COR-L47 (cell line): Measurements from ENCODE around the gene MAFF.
"Not testable (repeated sequence)": the region's sequence is repeated elsewhere in the genome, so short reads cannot be mapped to it uniquely, and the experiment has no call there.

ENCODE experiments used
- DNase-seq: peaks from one replicate; lab custom pipeline; 2025; lab: John Stamatoyannopoulos, UW

The MAFF gene

DNA sequence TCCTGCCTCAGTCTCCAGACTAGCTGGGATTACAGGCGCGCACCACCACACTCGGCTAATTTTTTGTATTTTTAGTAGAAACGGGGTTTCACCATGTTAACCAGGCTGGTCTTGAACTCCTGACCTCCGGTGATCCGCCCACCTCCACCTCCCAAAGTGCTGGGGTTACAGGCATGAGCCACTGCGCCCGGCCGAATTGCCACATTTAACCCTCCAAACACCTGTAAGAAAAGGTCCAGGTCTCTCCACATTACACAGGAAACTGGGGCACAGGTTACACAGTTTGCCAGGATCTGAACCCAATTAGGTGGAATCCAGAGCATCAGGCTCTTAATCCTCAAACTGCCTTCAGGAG lies 24.2 kb upstream of the MAFF start:
- not testable (repeated sequence) for DNase-seq

DNA sequence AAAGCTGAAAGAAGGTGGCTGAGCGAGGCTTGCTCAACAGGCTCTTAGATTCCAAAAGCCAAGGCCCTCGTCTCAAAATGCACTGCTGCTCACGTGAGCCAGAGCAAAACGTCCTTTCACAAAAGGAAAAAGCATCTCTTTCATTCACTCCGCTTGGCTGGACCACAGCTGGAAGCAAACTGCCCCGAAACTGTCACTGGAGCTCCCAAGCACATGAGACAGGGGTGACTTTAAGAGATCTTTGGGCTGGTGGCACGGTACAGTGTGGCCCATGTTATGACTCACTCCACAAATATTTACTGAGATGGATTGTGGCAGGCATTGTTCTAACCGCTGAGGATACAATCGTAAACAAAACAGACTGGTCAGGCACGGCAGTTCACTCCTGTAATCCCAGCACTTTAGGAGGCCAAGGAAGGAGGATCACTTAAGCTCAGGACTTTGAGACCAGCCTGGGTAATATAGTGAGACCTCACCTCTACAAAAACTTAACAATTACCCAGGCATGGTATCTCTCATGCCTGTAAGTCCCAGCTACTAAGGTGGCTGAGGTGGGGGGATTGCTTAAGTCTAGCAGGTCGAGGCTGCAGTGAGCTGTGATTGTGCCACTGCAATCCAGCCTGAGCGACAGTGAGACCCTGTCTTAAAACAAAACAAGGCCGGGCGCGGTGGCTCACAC lies 23.7 kb upstream of the MAFF start:
- no peak for DNase-seq

DNA sequence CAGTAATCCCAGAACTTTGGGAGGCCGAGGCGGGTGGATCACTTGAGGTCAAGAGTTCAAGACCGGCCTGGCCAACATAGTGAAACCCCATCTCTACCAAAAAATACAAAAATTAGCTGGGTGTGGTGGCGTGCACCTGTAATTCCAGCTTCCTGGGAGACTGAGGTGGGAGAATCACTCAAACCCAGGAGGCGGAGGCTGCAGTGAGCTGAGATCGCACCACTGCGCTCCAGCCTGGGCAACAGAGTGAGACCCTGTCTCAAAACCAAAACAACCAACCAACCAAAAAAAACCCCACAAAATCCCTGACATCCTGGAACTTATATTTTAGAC lies 23.2 kb upstream of the MAFF start:
- not testable (repeated sequence) for DNase-seq

DNA sequence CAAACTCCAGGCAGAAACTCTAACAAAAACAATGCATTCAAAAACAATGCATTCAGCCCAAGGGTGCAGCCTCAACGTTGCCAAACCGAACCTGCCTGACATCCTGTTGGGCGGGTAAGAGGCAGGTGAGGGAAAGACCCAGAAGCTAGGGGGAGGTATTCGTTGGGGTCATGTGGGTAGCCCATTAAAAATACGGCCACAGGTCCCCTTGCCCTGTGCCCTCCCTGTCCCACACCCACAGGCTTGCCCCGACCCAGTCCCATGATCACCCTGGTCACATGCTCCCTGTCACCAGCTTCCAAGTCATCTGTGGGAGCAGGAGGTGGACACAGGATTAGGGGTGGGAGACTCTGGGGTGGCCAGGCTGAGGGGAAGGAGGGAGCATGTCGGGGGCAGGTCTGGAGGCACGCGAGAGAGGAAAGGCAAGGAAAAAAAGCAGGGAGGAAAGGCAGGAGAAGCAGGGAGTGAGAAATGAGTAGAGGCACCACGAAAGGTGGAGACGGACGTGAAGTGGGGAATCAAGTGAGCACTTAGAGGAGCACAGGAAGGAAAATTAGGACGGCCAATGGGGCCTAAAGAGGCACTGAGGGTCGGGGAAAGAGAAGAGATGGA lies 20.8 kb upstream of the MAFF start:
- no peak for DNase-seq

DNA sequence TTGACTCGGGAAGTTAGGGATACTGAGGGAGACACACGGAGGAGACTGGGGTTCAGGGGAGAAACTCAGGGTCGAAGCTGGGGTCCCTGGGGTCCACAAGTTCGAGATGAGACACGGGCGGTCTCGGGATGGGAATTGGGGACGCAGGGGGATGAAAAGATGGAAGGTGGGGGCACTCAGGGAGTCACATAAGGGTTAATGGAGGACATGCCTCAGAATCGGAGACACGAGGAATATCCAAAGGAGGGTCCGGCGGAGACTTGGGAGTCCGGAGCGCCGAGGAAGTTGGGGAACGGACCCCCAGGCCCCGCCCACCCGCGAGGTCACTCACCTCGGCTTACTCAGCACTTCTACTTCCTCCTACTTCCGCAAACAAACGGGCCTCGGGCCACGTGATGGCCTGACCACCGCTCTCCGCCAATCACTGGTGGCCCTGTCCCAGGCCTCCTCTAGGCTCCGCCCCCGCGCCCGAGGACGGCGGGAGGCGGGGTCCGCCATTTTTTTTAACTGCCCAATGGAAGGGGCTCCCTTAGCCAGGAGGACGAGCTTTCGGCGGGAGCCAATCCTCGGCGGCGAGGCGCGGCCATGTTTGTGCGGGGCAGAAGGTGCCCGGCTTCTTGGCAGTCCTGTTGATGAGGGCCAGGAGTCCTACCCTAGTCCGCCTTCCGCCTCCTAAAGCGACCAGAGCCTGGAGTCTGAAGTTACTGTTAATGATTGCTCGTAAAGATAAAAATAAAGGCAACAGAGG lies 20.2 kb upstream of the MAFF start, which contains the start of gene PLA2G6:
Gene PLA2G6 (minus strand): TSS at position 378 of the 748 bp plus-strand sequence. CDS start 12,404 bp downstream, outside the sequence.
- peak; percentile 97 for DNase-seq

DNA sequence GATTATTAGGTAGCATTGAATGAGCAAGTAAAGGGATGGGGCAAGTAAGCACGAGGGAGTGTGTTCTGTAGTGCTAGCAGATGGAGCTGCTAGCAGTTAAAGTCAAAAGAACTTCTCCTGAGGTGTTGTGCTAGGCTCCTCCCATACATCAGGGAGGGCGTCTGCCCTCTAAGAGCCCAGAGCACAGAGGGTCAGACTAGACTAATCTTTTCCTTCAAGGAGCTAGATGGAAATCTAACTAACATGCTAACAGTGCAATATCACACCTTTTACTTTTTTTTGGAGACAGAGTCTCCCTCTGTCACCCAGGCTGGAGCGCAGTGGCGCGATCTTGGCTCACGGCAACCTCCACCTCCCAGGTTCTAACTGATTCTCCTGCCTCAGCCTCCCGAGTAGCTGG lies 17.0 kb upstream of the MAFF start:
- DNase-seq: no peak

DNA sequence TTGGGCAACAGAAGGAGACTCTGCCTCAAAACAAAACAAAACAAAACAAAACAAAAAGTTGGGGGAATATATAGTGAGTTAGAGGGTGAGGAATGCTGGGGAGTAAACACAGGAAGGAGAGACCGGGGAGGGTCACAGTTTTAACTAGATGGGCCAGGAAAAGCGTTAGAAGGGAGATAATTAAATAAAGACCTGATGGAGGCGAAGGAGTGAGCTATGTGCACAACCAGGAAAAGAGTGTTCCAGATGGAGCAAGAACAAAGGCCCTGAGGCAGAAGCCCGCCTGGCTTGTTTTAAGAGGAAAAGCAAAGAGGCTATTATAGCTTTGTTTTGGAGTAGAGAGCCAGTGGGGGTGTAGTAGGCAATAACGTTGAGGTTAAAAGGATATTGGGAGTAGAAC lies 15.4 kb upstream of the MAFF start:
- DNase-seq: no peak

DNA sequence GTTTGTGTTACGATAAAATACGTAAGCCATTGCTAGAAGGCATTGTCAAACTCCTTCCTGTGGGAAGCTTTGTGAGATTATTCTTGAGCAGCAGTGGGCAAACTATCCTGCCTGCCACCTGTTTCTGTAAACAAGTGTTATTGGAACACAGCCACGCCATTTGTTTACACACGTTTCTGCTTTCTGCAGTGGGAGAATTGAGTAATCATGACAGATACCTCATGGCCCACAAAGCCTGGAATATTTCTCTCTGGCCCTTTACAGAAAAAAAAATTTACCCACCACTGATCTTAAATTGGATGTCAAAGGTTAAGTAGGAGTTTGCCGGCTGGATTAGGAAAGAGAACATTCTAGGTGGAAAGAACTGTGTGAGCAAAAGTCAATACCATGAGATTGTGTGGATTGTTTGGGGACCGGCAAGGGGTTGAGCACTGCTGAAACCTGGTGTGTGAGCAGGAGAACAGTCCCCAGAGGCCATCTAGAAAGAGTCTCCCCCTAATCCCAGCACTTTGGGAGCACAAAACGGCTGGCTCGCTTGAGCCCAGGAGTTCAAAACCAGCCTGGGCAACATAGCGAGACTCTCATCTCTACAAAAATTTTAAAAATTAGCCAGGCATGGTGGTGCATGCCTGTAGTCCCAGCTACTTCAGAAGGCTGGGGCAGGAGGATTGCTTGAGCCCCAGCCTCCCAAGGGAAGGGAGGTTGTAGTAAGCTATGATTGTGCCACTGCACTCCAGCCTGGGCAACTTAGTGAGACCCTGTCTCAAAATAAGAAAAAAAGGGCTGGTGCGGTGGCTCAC lies 14.2 kb upstream of the MAFF start:
- DNase-seq: peak; percentile 85

DNA sequence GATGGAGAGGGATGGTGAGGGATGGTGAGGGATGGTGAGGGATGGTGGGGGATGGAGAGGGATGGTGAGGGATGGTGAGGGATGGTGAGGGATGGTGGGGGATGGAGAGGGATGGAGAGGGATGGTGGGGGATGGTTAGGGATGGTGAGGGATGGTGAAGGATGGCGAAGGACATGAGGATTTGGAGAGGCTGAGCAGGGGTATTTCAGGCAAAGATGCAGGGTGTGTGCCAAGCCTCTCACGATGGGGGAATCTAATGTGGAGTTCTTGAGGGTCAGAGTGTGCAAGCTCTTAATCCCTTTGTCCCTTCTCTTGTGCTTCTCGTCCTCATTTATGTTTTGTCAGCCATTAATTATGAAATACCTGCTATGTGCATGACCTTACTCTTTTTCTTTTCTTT lies 12.7 kb upstream of the MAFF start:
- DNase-seq: no peak

DNA sequence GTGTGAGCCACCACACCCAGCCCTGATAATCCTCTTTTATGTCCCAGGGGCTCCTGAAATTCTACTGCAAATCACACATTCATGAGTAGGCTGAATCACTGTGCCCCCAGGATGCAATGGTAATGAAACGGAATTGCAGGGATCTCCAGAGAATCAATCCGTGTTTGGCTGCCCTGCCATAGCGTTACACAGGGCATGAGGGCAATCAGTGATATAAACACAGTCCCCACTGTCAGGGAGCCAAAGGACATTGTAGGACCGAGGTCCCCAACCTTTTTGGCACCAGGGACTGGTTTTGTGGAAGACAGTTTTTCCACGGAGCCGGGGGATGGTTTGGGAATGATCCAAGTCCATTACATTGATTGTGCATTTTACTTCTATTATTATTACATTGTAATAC lies 11.2 kb upstream of the MAFF start:
- DNase-seq: no peak

DNA sequence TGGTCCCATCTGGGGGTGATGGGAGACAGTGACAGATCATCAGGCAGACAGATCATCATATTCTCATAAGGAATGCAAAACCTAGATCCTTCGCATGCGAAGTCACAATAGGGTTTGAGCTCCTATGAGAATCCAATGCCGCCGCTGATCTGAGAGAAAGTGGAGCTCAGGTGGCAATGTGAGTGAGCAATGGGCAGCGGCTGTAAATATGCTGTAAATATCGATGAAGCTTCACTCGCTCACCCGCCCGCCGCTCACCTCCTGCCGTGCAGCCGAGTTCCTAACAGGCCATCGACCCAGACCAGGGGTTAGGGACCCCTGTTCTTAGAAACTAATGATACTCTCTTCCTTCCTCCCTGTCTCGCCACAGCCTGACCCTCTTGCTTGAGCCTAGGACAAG lies 10.7 kb upstream of the MAFF start:
- no peak for DNase-seq

DNA sequence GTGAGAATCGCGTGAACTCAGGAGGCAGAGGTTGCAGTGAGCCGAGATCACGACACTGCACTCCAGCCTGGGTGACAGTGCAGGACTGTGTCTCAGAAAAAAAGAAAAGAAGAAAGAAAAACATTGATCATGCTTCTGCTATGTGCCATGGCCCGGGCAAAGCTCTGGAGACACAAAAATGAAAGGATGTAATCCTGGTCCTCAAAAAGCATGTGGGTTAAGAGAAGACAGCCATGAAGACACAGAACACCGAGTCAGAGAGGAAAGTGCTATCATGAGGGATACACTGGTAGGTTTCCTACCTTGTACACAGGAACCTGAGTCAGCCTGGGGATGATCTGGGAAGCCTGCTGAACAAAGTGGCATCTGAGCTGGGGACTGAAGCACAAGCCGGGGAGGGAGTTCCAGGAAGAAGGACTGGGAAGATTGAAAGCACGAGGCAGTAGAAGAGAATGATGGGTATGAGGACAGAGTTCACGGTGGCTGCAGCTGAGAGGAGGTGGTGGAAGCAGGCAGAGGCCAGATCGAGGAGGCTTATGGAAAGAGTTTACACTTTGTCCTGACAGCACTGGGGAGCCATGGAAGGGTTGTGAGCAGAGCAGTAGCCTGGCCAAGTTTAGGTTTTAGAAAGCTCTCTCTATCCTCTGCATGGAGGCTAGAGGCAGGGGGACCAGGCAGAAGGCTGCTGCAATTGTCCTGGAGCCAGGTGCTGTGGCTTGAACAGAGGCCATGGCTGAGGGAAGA lies 9.9 kb upstream of the MAFF start:
- no peak for DNase-seq

DNA sequence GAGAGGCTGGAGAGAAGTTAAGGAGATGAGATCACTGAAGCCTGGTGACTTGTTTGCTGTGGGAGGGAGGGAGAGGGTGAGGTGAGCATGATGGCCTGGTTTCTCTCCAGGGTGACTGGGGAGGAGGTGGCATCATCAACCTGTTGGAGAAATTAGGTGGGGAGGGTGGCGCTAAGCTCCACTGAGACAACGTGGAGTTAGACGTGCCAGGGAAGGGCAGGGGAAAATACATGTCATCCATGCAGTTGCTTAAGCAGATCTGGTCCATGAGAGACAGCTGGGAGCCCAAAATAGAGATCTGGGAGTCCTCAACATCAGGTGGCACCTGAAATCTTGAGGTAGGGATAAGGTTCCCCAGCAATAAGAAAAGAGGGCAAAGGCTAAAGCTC lies 9.3 kb upstream of the MAFF start:
- DNase-seq: no peak

DNA sequence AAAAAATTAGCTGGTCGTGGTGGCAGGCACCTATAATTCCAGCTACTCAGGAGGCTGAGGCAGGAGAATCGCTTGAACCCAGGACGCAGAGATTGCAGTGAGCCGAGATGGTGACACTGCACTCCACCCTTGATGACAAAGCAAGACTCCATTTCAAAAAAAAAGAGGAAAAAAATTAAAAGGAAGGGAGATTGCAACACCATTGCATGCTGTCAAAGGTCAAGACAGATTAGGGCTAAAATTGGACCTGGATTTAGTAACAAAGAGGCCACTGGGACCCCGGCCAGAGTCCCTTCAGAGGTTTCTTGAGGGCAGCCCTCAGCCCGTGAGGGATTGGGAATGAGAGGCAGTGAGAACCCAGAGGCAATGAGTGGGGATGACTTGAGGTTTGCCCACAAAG lies 8.2 kb upstream of the MAFF start:
- DNase-seq: no peak

DNA sequence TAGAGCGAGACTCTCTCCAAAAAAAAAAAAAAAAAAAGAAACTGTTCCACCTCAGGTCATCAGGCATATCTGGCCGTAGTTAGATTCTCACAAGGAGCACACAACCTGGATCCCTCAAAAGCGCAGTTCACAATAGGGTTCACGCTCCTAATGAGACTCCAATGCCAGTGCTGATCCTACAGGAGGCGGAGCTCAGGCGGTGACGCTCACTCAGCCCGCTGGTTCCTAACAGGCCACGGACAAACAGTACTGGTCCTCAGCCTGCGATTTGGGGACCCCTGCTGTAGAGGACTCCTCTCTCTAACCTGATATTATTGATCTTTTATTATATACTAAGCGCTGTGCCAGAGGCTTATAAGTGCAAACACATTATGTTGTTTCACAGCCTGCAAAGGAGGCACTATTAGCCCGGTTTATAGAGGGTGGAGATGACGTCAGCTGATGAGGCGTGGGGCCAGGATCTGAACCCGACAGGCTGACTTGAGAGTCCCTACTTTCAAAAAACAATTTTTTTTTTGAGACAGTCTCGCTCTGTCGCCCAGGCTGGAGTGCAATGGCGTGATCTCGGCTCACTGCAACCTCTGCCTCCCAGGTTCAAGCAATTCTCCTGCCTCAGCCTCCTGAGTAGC lies 4.9 kb upstream of the MAFF start:
- DNase-seq: no peak

DNA sequence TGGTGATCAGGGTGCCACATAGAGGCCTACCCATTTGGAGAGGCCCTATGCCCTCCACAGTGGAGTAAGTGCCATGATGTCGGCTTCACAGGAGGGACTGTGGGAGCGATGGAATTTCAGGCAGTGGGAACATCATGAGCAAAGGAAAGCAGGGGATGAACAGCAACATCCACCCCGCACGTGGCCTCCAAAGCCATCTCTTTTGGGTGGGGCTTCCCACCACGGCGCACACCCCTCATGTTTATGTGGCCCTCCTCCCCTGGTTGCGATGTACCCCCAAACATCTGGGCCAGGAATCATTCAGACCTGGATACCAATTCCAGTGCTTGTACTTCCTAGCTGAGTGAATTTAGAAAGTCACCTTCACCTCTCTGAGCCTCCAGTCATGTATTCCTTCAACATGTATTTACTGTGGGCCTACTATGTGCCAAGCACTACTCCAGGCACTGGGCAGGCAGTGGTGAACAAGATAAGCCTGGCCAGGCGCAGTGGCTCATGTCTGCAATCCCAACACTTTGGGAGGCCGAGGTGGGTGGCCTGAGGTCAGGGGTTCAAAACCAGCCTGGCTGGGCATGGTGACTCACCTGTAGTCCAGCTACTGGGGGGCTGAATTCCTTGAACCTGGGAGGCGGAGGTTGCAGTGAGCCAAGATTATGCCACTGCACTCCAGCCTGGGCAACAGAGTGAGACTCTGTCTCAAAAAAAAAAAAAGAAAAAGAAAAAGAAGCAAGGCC lies 1.8 kb upstream of the MAFF start:
- no peak for DNase-seq

DNA sequence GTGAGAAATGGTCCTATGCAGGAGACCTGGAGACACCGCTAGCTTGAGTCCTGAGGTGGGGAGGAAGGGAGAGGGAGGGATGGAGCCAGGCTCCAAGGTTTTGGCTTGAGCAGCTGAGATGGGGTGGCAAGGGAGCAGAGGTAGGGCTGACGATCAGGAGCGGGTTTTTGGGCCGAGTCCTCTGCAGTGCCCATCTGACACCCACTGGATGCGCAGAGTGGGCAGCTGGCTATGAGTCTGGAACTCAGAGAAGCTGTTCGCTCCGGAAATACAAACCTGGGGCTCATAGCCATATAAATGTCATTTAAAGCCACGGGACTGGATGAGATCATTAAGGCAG lies 453 bp upstream of the MAFF start:
- no peak for DNase-seq

DNA sequence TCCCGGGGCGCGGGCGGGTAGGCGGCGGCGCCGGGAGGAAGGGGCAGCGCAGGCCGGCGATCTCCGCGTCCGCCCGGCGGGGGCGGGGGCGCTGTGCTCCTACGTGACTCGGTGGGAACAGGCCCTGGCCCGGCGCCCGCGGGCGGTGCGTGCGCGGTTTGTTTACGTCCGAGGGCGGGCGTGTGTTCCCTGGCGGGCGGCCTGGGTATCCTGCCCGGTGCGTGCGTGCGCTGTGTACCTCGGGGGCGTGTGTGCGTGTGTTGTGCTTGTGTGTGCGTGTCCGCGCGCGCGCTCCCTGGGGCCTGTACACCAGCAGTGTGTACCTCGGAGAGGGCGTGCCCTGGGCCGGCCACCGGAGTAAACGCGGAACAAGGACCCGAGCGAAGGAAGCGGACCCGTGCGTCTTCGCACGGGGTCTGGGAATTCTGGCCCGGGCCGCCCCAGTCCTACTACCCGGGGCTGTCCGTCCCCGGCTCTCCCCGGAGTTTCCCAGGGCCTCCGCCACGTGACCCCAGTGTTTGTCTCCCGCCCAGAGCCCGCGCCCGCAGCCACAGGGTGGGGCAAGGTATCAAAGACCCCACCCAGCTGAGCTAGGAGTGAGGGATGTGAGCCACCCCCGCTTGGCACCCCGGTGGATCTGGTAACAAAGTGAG lies 769 bp downstream of the MAFF start:
- peak; percentile 63 for DNase-seq

DNA sequence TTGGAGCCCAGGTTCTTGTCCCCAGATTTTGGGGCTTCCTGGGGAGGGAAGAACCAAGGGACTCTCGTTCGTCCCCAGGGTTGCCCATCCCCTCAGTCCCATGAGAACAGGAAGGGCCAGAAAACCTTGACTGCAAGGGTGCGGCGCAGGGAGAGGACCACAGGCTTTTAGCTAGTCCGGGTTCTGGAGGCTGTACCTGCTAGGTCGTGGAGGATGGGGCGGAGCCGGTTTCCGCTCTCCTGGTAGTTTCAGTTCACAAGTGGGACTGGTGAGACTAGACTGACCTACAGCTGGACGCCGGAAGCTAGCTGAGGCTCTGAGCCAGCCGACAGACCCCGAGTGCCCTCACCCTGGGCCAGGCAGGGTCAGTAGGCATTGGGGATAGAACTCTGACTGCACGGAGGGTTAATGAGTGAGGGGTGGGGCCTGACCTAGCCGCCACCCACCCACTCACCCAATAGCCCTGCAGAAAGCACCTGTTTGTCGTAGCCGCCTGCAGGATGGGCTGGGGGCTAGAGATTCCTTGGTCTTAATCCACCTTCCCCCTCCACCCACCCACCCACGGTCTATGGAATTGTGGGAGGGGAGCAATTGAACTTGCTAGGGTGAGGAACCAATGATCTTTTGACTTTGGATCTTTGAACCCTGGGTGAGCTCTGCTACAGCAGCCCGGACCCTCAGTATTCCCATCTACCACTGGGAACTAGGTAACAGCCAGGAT lies 1.5 kb downstream of the MAFF start:
- DNase-seq: no peak
